ENCODE results near the gene ARHGAP27. TPM values are rescaled to one million over a fixed set of nuclear protein-coding genes. Genes with fewer than 3 reads are reported as not detected.

ARHGAP27 gene, protein sequence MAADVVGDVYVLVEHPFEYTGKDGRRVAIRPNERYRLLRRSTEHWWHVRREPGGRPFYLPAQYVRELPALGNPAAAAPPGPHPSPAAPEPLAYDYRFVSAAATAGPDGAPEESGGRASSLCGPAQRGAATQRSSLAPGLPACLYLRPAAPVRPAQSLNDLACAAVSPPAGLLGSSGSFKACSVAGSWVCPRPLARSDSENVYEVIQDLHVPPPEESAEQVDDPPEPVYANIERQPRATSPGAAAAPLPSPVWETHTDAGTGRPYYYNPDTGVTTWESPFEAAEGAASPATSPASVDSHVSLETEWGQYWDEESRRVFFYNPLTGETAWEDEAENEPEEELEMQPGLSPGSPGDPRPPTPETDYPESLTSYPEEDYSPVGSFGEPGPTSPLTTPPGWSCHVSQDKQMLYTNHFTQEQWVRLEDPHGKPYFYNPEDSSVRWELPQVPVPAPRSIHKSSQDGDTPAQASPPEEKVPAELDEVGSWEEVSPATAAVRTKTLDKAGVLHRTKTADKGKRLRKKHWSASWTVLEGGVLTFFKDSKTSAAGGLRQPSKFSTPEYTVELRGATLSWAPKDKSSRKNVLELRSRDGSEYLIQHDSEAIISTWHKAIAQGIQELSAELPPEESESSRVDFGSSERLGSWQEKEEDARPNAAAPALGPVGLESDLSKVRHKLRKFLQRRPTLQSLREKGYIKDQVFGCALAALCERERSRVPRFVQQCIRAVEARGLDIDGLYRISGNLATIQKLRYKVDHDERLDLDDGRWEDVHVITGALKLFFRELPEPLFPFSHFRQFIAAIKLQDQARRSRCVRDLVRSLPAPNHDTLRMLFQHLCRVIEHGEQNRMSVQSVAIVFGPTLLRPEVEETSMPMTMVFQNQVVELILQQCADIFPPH
- total RNA-seq (2022; extraction: Qiagen RNA extraction) = 12.9 to 17.5 TPM (median 14.8 TPM) in 5 replicates

DNA sequence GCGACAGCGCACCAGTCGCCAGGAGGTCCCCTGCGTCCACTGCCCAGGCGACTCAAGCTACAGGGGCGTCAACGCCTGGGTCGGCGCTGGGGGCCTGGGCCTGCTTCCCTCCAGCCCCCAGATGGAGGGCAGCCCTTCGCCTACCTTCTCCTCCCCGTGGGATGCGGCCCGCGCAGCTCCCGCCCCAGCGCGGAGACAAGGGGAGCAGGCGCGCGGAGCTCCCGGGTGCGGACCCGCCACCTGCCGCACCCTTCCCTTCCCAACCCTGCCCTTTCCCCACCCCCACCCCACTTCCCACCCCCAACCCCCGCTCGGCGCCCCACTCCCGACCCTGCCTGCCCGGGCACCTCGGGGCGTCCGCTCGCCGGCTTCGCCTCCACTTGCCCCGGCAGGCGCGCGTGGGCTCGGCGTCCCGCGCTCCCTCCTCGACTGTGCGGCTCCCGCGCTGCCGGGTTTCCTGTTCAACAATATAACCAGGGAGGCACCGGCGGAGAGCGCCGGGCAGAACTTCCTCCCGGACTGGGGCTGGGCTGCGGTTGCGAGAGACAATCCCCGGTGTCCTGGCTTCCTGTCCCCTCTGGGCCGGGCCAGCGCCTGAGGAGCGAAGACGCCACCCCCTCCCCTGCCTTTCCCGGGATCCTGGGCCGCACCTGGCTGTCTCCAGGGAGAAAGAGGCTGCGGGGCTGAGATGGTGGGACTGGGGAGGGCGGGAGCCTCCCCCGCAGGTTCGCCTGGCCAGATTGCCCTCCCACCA is at the start of gene ARHGAP27:
Gene ARHGAP27, minus strand, starts transcription at position 466 of the 754 bp plus-strand sequence. CDS start 2,591 bp downstream, outside the sequence.

Other genes with a start within 250 kb of the ARHGAP27 start
- gene FMNL1, start 211.0 kb downstream of the ARHGAP27 start, total RNA-seq (2022; extraction: Qiagen RNA extraction) = 33.0 to 34.4 TPM (median 33.5 TPM) in 5 replicates
- gene SPATA32, start 170.8 kb downstream of the ARHGAP27 start, total RNA-seq (2022; extraction: Qiagen RNA extraction) = 0.07 to 0.18 TPM (median 0.14 TPM) in 4 of 5 replicates, not detected in the other
- 35.0 to 51.9 TPM (median 42.2 TPM) in 5 replicates for gene MAP3K14, start 115.8 kb downstream of the ARHGAP27 start, total RNA-seq (2022; extraction: Qiagen RNA extraction)
- gene PLEKHM1, start 57.9 kb upstream of the ARHGAP27 start, total RNA-seq (2022; extraction: Qiagen RNA extraction) = 20.0 to 24.0 TPM (median 22.2 TPM) in 5 replicates

All from A549 treated with Hydrocortisone at 1 μM for 4 hours (cell line).